Measurements from ENCODE around the gene BRPF1. TPM values are rescaled to one million over a fixed set of nuclear protein-coding genes. Genes with fewer than 3 reads are reported as not detected.
A peak's percentile ranks its signal among the peaks of the same experiment; 100 is the strongest.

BRPF1 gene
- total and polyA plus RNA-seq, 2 experiments from 2014 or later: 10.4 to 18.3 TPM

DNA sequence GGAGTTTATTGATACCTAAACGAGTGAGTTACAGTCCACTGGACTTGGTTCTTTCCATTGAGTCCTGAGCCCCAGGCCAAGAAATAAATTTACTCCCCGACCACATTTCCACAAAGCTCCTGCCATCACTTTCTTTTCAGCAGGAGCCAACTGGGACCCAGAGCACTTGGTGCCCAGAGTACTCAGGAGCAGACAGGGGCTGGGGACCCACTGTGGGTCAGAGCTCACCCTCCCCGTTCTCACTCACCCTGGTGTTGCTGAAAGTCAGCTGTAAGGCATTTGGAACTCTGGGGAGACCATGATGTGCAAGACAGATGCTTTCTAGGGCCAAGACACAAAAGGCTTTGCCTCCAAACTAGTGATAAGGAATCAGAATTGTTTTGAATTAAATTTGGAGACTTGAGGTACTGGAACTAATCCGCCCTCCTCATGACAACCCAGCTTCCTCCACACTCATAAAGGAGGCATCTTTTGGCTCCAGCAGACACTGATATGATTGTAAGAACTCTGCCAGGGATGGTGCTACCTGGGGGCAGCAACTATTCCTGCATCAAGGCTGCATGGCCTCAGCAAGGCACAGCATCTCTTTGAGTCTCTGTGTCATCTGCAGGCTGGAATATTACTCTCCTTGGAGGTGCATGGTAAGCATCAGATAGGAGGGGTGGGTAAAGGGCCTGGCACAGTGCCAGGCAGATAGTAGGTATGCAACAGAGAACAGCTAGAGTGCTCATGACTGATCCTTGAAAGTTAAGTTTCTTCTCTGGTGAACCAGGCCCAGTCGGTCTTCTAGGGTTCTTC, 45.6 kb downstream of the BRPF1 start:
- DNase-seq: no peak
- H3K9ac ChIP-seq: peak overlapping the region; percentile 64; the same call in 1 of the 2 replicates
- TF ChIP-seq EZH2 (IDR thresholded peaks at IDR 0.05; ENCODE audit: insufficient read depth, poor library complexity, severe bottlenecking): no peak
- H3K9me3 ChIP-seq (ENCODE audit: low read depth): no peaks in the 10 kb centered on the region
- H3K27ac ChIP-seq: peak overlapping the region; percentile 93
- 0 out of 2 replicates have a peak, but pooled peaks cover 3% of the 10 kb centered on the region for H3K36me3 ChIP-seq (ENCODE audit: low read depth)
- peaks cover 23% of the 10 kb centered on the region for H3K4me1 ChIP-seq (ENCODE audit: insufficient read depth)
- H3K4me3 ChIP-seq: no peak overlapping the region
- no peaks in the 10 kb centered on the region for H3K27me3 ChIP-seq (replicated peaks; ENCODE audit: insufficient read depth)
- H3K79me2 ChIP-seq (ENCODE audit: insufficient read depth): no peaks in the 10 kb centered on the region
- peaks cover 38% of the 10 kb centered on the region for H3F3A ChIP-seq (ENCODE audit: insufficient read depth)
- no peak overlapping the region for H2AFZ ChIP-seq
- no peaks in the 10 kb centered on the region for H4K20me1 ChIP-seq (ENCODE audit: insufficient read depth)
- 71 to 80% methylated on average over 5 of the region's 5 CpGs for WGBS, 2 experiments (ENCODE audit: low coverage in 1 of 2, low lambda C conversion rate in 2 of 2, missing lambda C conversion rate in 2 of 2)
- in situ Hi-C loops (cut with MboI): no loop called here
- no peaks in the 10 kb centered on the region for H3K9me2 ChIP-seq (ENCODE audit: insufficient read depth)
- no peak overlapping the region for H3K4me2 ChIP-seq (ENCODE audit: unreplicated experiment)

GRCh38 chr3:9777694-9778021, 46.1 kb downstream of the BRPF1 start:
- peak overlapping the region; percentile 93 for H3K27ac ChIP-seq
- H3K79me2 ChIP-seq (ENCODE audit: insufficient read depth): no peaks in the 10 kb centered on the region
- no peak for TF ChIP-seq EZH2 (IDR thresholded peaks at IDR 0.05; ENCODE audit: insufficient read depth, poor library complexity, severe bottlenecking)
- TF ChIP-seq EZH2phosphoT487 (IDR thresholded peaks at IDR 0.05; ENCODE audit: insufficient read depth, low read depth): no peak
- no peaks in the 10 kb centered on the region for H3K27me3 ChIP-seq (replicated peaks; ENCODE audit: insufficient read depth)
- no peak for DNase-seq
- no peaks in the 10 kb centered on the region for H3K9me3 ChIP-seq (ENCODE audit: low read depth)
- no peaks in the 10 kb centered on the region for H3K9me2 ChIP-seq (ENCODE audit: insufficient read depth)
- H2AFZ ChIP-seq: no peak overlapping the region
- peak overlapping the region; percentile 16 for H3K4me2 ChIP-seq (ENCODE audit: unreplicated experiment)
- H3K4me3 ChIP-seq: no peak overlapping the region
- peaks cover 23% of the 10 kb centered on the region for H3K4me1 ChIP-seq (ENCODE audit: insufficient read depth)
- in situ Hi-C loops (cut with MboI): no loop called here
- H4K20me1 ChIP-seq (ENCODE audit: insufficient read depth): no peaks in the 10 kb centered on the region
- peak overlapping the region; percentile 64 for H3K9ac ChIP-seq
- WGBS, 2 experiments (ENCODE audit: low coverage in 1 of 2, low lambda C conversion rate in 2 of 2, missing lambda C conversion rate in 2 of 2): 44 to 58% methylated on average over 1 of the region's 1 CpG
- peaks cover 38% of the 10 kb centered on the region for H3F3A ChIP-seq (ENCODE audit: insufficient read depth)
- H3K36me3 ChIP-seq (ENCODE audit: low read depth): peaks cover 9% of the 10 kb centered on the region; the same call in 1 of the 2 replicates

GRCh38 chr3:9778143-9779074, 46.9 kb downstream of the BRPF1 start:
- in situ Hi-C loops (cut with MboI): no loop called here
- no peak for TF ChIP-seq EZH2 (IDR thresholded peaks at IDR 0.05; ENCODE audit: insufficient read depth, poor library complexity, severe bottlenecking)
- no peak for TF ChIP-seq EZH2phosphoT487 (IDR thresholded peaks at IDR 0.05; ENCODE audit: insufficient read depth, low read depth)
- peak; percentile 95 for DNase-seq
- Histone ChIP-seq H3K27me3 (replicated peaks; ENCODE audit: insufficient read depth) (no peaks in the 10 kb centered on the region), H3K36me3 (ENCODE audit: low read depth) (peaks cover 15% of the 10 kb centered on the region; the same call in 1 of the 2 replicates), H3K4me1 (ENCODE audit: insufficient read depth) (peaks cover 23% of the 10 kb centered on the region), H2AFZ (0 out of 2 replicates have a peak overlapping the region, but pooled peaks have one; percentile 23), H3K27ac (peak overlapping the region; percentile 93), H3K79me2 (ENCODE audit: insufficient read depth) (no peaks in the 10 kb centered on the region), H3F3A (ENCODE audit: insufficient read depth) (peaks cover 38% of the 10 kb centered on the region), H3K9ac (peak overlapping the region; percentile 67), H3K4me2 (ENCODE audit: unreplicated experiment) (peak overlapping the region; percentile 16), H3K9me2 (ENCODE audit: insufficient read depth) (no peaks in the 10 kb centered on the region), H3K9me3 (ENCODE audit: low read depth) (no peaks in the 10 kb centered on the region), H4K20me1 (ENCODE audit: insufficient read depth) (no peaks in the 10 kb centered on the region), H3K4me3 (no peak overlapping the region)
- WGBS, 2 experiments (ENCODE audit: low coverage in 1 of 2, low lambda C conversion rate in 2 of 2, missing lambda C conversion rate in 2 of 2): 65 to 72% methylated on average over 5 of the region's 5 CpGs

DNA sequence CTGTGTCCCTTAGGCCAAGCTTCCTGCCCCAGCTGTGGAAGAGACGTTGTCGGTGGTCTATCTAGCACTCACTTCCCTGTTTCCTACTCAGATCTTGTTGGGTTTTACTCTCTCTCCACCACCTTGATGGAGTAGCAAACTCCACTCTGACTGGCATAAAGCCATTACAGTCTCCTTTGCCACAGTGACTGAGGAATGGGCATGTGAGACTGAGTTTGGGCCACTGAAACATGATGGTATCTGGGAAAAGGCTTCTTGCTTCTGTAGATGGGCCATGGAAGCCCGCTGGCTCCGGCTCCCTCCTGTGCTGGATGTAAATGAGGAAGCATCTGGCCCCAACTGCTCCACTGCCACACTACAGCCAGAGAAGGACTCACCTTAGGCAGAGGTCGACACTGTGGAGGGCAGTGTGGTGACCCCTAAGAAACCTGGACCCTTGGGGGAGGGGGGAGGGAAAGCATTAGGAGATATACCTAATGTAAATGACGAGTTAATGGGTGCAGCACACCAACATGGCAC, 47.6 kb downstream of the BRPF1 start:
- no peak overlapping the region for H2AFZ ChIP-seq
- H3K9me2 ChIP-seq (ENCODE audit: insufficient read depth): no peaks in the 10 kb centered on the region
- no peak for TF ChIP-seq EZH2phosphoT487 (IDR thresholded peaks at IDR 0.05; ENCODE audit: insufficient read depth, low read depth)
- TF ChIP-seq EZH2 (IDR thresholded peaks at IDR 0.05; ENCODE audit: insufficient read depth, poor library complexity, severe bottlenecking): no peak
- H3K79me2 ChIP-seq (ENCODE audit: insufficient read depth): no peaks in the 10 kb centered on the region
- 79 to 80% methylated on average over 5 to 6 of the region's 6 CpGs for WGBS, 2 experiments (ENCODE audit: low coverage in 1 of 2, low lambda C conversion rate in 2 of 2, missing lambda C conversion rate in 2 of 2)
- peaks cover 38% of the 10 kb centered on the region for H3F3A ChIP-seq (ENCODE audit: insufficient read depth)
- H3K4me3 ChIP-seq: no peak overlapping the region
- no peak overlapping the region for H3K4me2 ChIP-seq (ENCODE audit: unreplicated experiment)
- peak overlapping the region; percentile 93 for H3K27ac ChIP-seq
- no peak for DNase-seq
- peaks cover 23% of the 10 kb centered on the region for H3K4me1 ChIP-seq (ENCODE audit: insufficient read depth)
- peaks cover 15% of the 10 kb centered on the region; the same call in 1 of the 2 replicates for H3K36me3 ChIP-seq (ENCODE audit: low read depth)
- in situ Hi-C loops (cut with MboI): no loop called here
- H3K9ac ChIP-seq: peak overlapping the region; percentile 67
- H4K20me1 ChIP-seq (ENCODE audit: insufficient read depth): no peaks in the 10 kb centered on the region
- H3K9me3 ChIP-seq (ENCODE audit: low read depth): no peaks in the 10 kb centered on the region
- H3K27me3 ChIP-seq (replicated peaks; ENCODE audit: insufficient read depth): no peaks in the 10 kb centered on the region

All from GM23248 (cell line).